Measurements from ENCODE around the gene ZFHX3.

DNA sequence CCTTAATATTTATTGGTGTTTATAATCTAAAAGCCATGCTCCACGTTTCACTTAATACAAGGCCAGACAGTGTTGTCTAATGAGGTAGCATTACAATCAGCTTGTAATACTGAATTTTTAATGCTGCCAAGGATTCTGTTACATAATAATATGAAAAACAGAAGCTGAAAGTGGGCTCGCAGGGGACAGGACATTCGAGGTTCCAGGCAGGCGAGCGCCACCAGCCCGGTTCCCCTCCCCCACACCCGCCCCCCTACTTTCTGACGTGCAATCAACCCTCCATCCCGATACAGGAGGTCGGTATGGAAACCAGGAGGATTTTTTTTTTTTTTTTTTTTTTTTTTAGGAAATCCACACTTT, 6.2 kb upstream of the ZFHX3 start:
- TF ChIP-seq, protein P1, sequence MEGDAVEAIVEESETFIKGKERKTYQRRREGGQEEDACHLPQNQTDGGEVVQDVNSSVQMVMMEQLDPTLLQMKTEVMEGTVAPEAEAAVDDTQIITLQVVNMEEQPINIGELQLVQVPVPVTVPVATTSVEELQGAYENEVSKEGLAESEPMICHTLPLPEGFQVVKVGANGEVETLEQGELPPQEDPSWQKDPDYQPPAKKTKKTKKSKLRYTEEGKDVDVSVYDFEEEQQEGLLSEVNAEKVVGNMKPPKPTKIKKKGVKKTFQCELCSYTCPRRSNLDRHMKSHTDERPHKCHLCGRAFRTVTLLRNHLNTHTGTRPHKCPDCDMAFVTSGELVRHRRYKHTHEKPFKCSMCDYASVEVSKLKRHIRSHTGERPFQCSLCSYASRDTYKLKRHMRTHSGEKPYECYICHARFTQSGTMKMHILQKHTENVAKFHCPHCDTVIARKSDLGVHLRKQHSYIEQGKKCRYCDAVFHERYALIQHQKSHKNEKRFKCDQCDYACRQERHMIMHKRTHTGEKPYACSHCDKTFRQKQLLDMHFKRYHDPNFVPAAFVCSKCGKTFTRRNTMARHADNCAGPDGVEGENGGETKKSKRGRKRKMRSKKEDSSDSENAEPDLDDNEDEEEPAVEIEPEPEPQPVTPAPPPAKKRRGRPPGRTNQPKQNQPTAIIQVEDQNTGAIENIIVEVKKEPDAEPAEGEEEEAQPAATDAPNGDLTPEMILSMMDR (IDR thresholded peaks at IDR 0.05) = no peak
- no peak for TF ChIP-seq POLR2A (IDR thresholded peaks at IDR 0.05)

Measured in uterus (tissue), 2 donors.